ENCODE measurements around the gene TYRP1. TPM values are rescaled to one million over a fixed set of nuclear protein-coding genes. Genes with fewer than 3 reads are reported as not detected.
A peak's percentile ranks its signal among the peaks of the same experiment; 100 is the strongest.

The TYRP1 gene
- total RNA-seq, 1 donor from 2014 or later: not detected

- no peak for ATAC-seq
These were observed 4.5 kb downstream of the TYRP1 start for GRCh38 chr9:12697719-12698118.

DNA sequence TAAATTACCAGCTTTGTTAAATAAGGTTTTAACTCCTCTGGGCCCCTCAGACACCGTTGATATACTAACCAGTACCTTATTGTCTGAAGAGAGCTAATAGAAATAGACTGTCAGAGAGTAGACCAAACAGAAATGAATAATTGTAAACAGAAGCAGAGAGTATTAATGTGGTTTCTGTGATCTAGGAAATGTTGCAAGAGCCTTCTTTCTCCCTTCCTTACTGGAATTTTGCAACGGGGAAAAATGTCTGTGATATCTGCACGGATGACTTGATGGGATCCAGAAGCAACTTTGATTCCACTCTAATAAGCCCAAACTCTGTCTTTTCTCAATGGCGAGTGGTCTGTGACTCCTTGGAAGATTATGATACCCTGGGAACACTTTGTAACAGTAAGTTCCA lies 5.1 kb downstream of the TYRP1 start:
- ATAC-seq: no peak

DNA sequence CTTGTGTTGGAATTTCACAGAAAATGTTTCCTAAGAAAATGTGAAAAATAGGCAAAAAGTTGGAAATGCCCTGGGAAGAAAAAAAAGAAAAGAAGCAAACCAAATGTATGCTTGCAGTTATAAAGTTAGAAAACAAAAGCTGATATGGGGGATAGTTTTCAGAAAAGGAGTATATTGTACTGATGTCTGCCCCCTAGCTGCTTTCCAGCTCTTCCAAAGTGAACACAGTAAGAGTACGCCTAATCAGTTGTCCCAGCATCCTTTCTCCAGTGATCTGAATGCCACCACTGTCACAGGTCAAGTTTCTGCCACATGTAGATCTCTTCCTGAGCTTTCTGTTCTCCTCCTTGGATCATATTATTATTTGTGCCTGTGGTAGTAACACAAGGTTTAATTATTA lies 5.8 kb downstream of the TYRP1 start:
- no peak for ATAC-seq

DNA sequence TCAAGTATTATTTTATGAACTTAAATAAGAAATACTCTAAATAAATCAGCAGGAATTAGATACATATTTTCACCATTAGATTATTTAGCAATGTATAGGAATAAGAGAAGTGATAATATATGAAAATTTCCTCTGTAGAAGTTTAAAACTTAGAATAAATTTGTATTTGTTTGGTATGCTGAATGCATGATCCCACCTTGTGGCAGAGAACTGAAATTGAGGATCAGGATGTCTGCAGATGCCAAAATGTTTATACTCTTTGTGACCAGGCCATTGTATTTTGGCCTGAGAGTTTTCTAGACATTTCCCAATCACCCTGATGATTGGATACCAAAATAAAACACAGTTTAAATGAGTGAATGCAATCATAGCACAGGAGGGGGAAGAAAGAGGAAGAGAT lies 6.3 kb downstream of the TYRP1 start:
- ATAC-seq: no peak

GRCh38 chr9:12701126-12701525 lies 7.9 kb downstream of the TYRP1 start:
- ATAC-seq: no peak

DNA sequence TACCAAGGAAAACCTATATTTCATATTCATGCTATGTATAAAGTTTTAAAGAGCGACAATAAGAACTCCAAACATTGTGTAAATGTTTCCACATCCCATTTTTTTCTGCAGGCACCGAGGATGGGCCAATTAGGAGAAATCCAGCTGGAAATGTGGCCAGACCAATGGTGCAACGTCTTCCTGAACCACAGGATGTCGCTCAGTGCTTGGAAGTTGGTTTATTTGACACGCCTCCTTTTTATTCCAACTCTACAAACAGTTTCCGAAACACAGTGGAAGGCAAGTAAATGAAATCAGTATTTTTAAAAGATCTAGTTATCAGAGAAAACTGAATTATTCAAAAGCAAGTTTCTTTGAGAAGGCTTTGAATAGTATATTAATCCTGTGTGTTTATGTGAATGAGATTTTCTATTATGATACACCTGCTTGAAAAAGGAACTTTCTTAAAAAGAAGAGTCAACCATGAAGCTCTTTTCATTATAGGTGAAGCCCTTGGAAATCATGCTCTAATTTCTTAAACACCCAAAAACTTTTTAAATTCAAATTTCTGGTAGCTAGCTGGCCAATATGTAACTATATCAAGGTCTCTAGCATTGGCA lies 9.1 kb downstream of the TYRP1 start:
- peak; percentile 64 for ATAC-seq

DNA sequence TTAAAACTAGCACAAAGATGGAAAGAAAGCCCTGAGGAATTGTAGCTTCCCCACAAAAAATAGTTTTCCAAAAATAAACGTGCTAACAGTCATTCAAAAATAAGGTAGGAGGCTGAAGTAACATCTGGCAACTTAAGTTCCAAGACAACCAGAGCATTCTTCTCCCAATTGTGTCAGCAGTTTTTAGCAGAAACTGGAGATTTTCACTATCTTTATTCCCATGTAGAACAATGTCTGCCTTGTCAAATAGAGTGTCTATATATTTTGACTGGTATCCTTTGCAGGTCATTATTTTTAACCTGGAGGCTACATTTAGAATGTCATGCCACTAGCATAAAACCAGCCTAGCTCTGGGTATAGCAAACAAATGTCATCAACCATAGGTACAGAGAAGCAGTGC lies 10.8 kb downstream of the TYRP1 start:
- no peak for ATAC-seq

- no peak for ATAC-seq
These were observed 12.7 kb downstream of the TYRP1 start for GRCh38 chr9:12705738-12706391.

- peak; percentile 69 for ATAC-seq
These were observed 15.5 kb downstream of the TYRP1 start for GRCh38 chr9:12708562-12709298.

GRCh38 chr9:12712532-12712931 lies 19.3 kb downstream of the TYRP1 start:
- no peak for ATAC-seq

DNA sequence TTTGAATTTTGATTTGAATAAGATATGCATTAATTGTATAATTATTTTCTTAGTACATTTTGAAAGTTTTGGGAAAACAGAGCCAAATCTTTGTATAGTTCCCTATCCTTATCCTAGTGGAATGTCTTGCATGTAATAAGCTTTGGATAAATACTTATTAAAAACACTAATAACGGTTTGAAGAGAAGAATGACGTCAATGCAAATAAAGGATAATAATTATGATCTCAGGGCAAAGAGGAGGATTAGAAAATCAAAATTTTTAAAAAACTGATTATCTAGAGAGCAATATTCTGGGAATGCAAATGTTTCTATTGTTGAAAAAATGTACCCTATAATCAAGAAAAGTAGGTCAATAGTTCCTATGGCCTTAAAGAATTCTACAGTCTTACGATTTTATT lies 22.1 kb downstream of the TYRP1 start:
- no peak for ATAC-seq

- ATAC-seq: no peak
These were observed 23.8 kb downstream of the TYRP1 start for GRCh38 chr9:12716823-12717600.

DNA sequence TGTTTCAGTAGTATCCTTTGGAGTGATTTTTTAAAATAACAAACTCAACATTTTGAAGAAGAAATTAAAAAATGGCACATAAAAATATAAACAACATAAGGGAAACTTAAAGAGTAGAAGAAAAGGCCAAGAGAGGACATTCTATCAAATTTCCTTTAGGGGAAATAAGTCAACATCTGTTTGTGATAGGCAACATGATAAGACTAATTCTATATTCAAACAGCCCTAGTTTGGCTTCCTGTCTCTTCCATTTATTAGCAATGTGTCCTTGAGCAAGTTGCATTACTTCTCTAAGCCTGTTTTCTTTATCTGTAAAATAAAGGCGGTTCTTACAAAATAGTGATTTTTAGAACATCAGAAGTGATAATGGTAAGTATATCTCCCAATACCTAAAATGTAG lies 24.7 kb downstream of the TYRP1 start:
- no peak for ATAC-seq

GRCh38 chr9:12718482-12719026 lies 25.4 kb downstream of the TYRP1 start:
- no peak for ATAC-seq

- no peak for ATAC-seq
These were observed 26.2 kb downstream of the TYRP1 start for GRCh38 chr9:12719431-12719830.

GRCh38 chr9:12720551-12720950 lies 27.4 kb downstream of the TYRP1 start:
- no peak for ATAC-seq

- ATAC-seq: no peak
These were observed 28.9 kb downstream of the TYRP1 start for GRCh38 chr9:12722131-12722530.

DNA sequence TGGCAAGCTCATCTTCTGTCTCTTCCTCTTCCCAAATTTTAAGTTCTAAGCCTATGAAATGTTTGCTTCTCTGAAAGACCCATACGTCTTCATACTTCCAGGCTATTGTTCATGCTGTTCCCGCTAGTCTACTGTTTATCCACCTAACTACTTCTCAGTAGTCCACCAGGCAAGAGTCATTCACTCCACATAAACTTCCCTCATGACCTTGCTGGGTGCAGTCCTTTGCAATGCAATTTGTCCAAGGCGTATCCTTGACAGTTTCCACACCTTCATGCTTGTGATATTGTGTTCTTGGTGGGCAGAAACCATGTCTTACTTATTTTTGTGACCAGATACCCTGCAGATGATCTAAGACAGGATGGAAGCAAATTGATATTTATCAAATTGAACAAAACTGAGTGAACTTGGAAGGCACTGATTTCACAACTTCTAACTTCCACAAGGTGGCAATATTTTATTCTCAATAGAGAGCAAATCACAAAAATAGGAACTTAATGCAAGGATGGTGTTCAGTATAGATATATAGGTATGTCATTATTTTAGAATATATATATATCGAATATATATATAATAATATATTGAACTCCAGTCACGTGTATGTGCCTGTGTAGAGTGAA lies 30.3 kb downstream of the TYRP1 start:
- no peak for ATAC-seq

DNA sequence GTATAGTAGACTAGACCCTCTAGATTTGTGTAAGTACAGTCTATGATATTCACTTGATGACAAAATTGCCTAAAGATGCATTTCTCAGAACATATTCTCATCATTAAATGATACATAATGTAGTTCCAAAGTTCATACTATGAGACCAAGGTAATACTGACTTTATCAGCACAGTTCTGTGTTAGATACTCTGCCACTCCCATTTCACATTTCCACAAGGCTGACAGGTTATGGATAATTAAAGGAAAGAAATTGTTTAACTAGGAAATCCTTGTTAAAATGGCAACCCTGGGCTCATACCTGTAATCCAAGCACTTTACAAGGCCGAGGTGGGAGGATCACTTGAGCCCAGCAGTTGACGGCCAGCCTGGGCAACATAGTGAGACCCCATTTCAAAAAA lies 33.6 kb downstream of the TYRP1 start:
- no peak for ATAC-seq

- no peak for ATAC-seq
These were observed 37.0 kb downstream of the TYRP1 start for GRCh38 chr9:12730198-12730597.

DNA sequence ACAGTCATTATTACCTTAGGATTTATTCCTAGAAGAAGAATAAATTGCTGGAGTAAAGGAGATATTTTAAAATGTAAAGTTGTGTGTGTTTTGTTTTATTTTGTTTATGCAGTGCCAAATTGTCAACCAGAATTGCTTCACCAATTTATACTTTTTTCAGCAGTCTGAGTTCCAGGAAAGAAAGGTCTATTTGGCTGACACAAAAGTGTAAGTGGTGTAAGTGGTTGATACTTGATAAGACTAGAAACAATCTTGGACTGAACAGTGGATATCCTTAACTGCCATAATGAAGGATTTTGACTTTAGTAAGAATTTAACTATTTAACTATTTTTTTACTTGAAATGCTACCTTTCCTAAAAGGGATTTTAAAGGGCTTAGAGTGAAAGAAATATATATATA lies 37.7 kb downstream of the TYRP1 start:
- no peak for ATAC-seq

DNA sequence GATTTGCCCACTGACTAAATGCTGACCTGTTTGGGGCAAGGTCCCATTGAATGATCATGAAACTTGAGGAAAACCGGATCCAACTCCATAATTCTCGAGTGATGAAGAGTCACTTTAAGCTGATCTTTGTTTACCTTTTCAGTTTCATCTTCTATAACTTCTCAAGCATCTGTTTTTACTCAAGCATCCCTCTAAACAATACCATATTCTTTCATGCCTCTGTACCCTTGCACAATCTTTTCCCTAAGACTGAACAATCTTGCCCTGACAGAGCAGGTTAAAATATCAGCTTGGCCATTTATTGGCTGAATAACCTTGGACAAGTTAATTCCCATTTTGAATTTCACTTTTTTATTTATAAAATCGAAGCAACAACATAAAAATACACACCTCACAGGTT lies 39.8 kb downstream of the TYRP1 start:
- no peak for ATAC-seq

DNA sequence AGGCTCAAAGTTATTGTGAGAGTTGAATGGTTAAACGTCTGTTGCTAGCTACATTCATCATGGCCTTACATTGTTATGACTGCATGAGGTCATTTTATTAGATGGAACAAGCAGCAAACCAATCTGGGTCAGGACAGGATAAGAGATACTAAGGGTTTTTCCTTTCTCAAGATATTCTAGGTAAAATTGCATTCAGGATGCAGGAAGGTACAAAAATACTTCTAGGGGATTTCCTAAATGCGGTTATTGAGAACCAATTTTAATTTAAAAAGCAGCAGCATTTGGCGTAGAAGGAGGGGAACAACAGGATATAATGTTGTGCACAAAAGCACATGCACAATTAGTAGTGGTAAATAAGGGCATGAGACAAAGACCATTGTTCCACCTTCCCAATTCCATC lies 42.5 kb downstream of the TYRP1 start:
- ATAC-seq: peak; percentile 43
